ENCODE data around the gene SLC44A1. TPM values are rescaled to one million over a fixed set of nuclear protein-coding genes. Genes with fewer than 3 reads are reported as not detected.

Gene SLC44A1
- total RNA-seq, 2 donors from 2014 or later: 22.2 to 27.1 TPM

GRCh38 chr9:105232207-105232606, 12.2 kb upstream of the SLC44A1 start:
- DNase-seq (ENCODE audit: low spot score): no peak
- TF ChIP-seq POLR2AphosphoS5 (IDR thresholded peaks at IDR 0.05) (no peak), POLR2A (IDR thresholded peaks at IDR 0.05) (no peak), CTCF (IDR thresholded peaks at IDR 0.05) (no peak)
- H3K9me3 ChIP-seq: no peaks in the 10 kb centered on the region
- intact Hi-C loops (cut with DNase I): no loop called here
- no peaks in the 10 kb centered on the region for H3K36me3 ChIP-seq
- H3K27ac ChIP-seq: no peak overlapping the region
- no peak overlapping the region for H3K4me3 ChIP-seq
- no peaks in the 10 kb centered on the region for H3K27me3 ChIP-seq (replicated peaks; ENCODE audit: insufficient read depth)
- H3K4me1 ChIP-seq (replicated peaks): no peaks in the 10 kb centered on the region

- Histone ChIP-seq H3K4me3 (no peak overlapping the region), H3K27me3 (replicated peaks; ENCODE audit: insufficient read depth) (no peaks in the 10 kb centered on the region), H3K27ac (no peak overlapping the region), H3K9me3 (no peaks in the 10 kb centered on the region), H3K36me3 (no peaks in the 10 kb centered on the region), H3K4me1 (replicated peaks) (no peaks in the 10 kb centered on the region)
- no peak for DNase-seq (ENCODE audit: low spot score)
- intact Hi-C loops (cut with DNase I): no loop called here
- no peak for TF ChIP-seq POLR2A (IDR thresholded peaks at IDR 0.05)
- no peak for TF ChIP-seq CTCF (IDR thresholded peaks at IDR 0.05)
- TF ChIP-seq POLR2AphosphoS5 (IDR thresholded peaks at IDR 0.05): no peak
These were observed 10.6 kb upstream of the SLC44A1 start for GRCh38 chr9:105233873-105234272.

GRCh38 chr9:105236261-105236660, 8.2 kb upstream of the SLC44A1 start:
- Histone ChIP-seq H3K4me1 (replicated peaks) (no peaks in the 10 kb centered on the region), H3K4me3 (no peak overlapping the region), H3K9me3 (no peaks in the 10 kb centered on the region), H3K36me3 (no peaks in the 10 kb centered on the region), H3K27ac (no peak overlapping the region), H3K27me3 (replicated peaks; ENCODE audit: insufficient read depth) (no peaks in the 10 kb centered on the region)
- intact Hi-C loops (cut with DNase I): no loop called here
- 93% methylated on average over 1 of the region's 1 CpG for WGBS
- TF ChIP-seq POLR2A (IDR thresholded peaks at IDR 0.05) (no peak), CTCF (IDR thresholded peaks at IDR 0.05) (no peak), POLR2AphosphoS5 (IDR thresholded peaks at IDR 0.05) (no peak)
- no peak for DNase-seq (ENCODE audit: low spot score)

GRCh38 chr9:105237246-105237645, 7.2 kb upstream of the SLC44A1 start:
- TF ChIP-seq CTCF (IDR thresholded peaks at IDR 0.05) (no peak), POLR2A (IDR thresholded peaks at IDR 0.05) (no peak)
- intact Hi-C loops (cut with DNase I): no loop called here
- Histone ChIP-seq H3K4me1 (replicated peaks) (no peaks in the 10 kb centered on the region), H3K36me3 (no peaks in the 10 kb centered on the region), H3K9me3 (no peaks in the 10 kb centered on the region), H3K4me3 (no peak overlapping the region), H3K27ac (no peak overlapping the region), H3K27me3 (replicated peaks; ENCODE audit: insufficient read depth) (no peaks in the 10 kb centered on the region)
- DNase-seq (ENCODE audit: low spot score): no peak
- 96% methylated on average over 3 of the region's 3 CpGs for WGBS

GRCh38 chr9:105238302-105238701, 6.1 kb upstream of the SLC44A1 start:
- WGBS: 70% methylated on average over 3 of the region's 3 CpGs
- TF ChIP-seq CTCF (IDR thresholded peaks at IDR 0.05) (no peak), POLR2A (IDR thresholded peaks at IDR 0.05) (no peak), POLR2AphosphoS5 (IDR thresholded peaks at IDR 0.05) (no peak)
- DNase-seq (ENCODE audit: low spot score): no peak

More at GRCh38 chr9:105238302-105238701, 6.1 kb upstream of the SLC44A1 start:
- Histone ChIP-seq H3K4me1 (replicated peaks) (no peaks in the 10 kb centered on the region), H3K36me3 (no peaks in the 10 kb centered on the region), H3K27ac (no peak overlapping the region), H3K9me3 (no peaks in the 10 kb centered on the region), H3K4me3 (no peak overlapping the region), H3K27me3 (replicated peaks; ENCODE audit: insufficient read depth) (no peaks in the 10 kb centered on the region)
- intact Hi-C loops (cut with DNase I): no loop called here
